Measurements from ENCODE around the gene FKBP14. TPM values are rescaled to one million over a fixed set of nuclear protein-coding genes. Genes with fewer than 3 reads are reported as not detected.
A peak's percentile ranks its signal among the peaks of the same experiment; 100 is the strongest.

The FKBP14 gene
- total and polyA plus RNA-seq, 9 of the 15 experiments (the other 6 are each of a cell fraction or from before 2014, with no cell fraction given): 5.3 to 27.9 (median 14.3) TPM

- peak; percentile 35; the same call in 1 of the 2 replicates for TF ChIP-seq MBD2 (IDR thresholded peaks at IDR 0.05; ENCODE audit: borderline replicate concordance, low read depth)
- TF ChIP-seq EP300 (IDR thresholded peaks at IDR 0.05; ENCODE audit: low read length): no peak; the same call in 1 of the 2 replicates
- TF ChIP-seq, protein P1, sequence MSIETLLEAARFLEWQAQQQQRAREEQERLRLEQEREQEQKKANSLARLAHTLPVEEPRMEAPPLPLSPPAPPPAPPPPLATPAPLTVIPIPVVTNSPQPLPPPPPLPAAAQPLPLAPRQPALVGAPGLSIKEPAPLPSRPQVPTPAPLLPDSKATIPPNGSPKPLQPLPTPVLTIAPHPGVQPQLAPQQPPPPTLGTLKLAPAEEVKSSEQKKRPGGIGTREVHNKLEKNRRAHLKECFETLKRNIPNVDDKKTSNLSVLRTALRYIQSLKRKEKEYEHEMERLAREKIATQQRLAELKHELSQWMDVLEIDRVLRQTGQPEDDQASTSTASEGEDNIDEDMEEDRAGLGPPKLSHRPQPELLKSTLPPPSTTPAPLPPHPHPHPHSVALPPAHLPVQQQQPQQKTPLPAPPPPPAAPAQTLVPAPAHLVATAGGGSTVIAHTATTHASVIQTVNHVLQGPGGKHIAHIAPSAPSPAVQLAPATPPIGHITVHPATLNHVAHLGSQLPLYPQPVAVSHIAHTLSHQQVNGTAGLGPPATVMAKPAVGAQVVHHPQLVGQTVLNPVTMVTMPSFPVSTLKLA (conservative IDR thresholded peaks at IDR 0.05): peak; percentile 20 to 78; a peak in 3 of 4 replicates
- 0 out of 2 replicates have a peak, but pooled peaks have one; percentile 18 for TF ChIP-seq JUN (IDR thresholded peaks at IDR 0.05; ENCODE audit: borderline replicate concordance, low read depth, low read length)
- no peak for TF ChIP-seq JUN (CRISPR knock-in tag; IDR thresholded peaks at IDR 0.05; ENCODE audit: borderline replicate concordance)
- TF ChIP-seq E2F1 (CRISPR knock-in tag; IDR thresholded peaks at IDR 0.05): peak; percentile 59; the same call in 1 of the 2 replicates
- TF ChIP-seq PRMT5 (CRISPR knock-in tag; IDR thresholded peaks at IDR 0.05): no peak
- TF ChIP-seq ZMIZ1 (IDR thresholded peaks at IDR 0.05; ENCODE audit: low read depth in 2 of 2, low read length in 2 of 2): no peak; a peak in 1 of 4 replicates
- TF ChIP-seq, protein P2, sequence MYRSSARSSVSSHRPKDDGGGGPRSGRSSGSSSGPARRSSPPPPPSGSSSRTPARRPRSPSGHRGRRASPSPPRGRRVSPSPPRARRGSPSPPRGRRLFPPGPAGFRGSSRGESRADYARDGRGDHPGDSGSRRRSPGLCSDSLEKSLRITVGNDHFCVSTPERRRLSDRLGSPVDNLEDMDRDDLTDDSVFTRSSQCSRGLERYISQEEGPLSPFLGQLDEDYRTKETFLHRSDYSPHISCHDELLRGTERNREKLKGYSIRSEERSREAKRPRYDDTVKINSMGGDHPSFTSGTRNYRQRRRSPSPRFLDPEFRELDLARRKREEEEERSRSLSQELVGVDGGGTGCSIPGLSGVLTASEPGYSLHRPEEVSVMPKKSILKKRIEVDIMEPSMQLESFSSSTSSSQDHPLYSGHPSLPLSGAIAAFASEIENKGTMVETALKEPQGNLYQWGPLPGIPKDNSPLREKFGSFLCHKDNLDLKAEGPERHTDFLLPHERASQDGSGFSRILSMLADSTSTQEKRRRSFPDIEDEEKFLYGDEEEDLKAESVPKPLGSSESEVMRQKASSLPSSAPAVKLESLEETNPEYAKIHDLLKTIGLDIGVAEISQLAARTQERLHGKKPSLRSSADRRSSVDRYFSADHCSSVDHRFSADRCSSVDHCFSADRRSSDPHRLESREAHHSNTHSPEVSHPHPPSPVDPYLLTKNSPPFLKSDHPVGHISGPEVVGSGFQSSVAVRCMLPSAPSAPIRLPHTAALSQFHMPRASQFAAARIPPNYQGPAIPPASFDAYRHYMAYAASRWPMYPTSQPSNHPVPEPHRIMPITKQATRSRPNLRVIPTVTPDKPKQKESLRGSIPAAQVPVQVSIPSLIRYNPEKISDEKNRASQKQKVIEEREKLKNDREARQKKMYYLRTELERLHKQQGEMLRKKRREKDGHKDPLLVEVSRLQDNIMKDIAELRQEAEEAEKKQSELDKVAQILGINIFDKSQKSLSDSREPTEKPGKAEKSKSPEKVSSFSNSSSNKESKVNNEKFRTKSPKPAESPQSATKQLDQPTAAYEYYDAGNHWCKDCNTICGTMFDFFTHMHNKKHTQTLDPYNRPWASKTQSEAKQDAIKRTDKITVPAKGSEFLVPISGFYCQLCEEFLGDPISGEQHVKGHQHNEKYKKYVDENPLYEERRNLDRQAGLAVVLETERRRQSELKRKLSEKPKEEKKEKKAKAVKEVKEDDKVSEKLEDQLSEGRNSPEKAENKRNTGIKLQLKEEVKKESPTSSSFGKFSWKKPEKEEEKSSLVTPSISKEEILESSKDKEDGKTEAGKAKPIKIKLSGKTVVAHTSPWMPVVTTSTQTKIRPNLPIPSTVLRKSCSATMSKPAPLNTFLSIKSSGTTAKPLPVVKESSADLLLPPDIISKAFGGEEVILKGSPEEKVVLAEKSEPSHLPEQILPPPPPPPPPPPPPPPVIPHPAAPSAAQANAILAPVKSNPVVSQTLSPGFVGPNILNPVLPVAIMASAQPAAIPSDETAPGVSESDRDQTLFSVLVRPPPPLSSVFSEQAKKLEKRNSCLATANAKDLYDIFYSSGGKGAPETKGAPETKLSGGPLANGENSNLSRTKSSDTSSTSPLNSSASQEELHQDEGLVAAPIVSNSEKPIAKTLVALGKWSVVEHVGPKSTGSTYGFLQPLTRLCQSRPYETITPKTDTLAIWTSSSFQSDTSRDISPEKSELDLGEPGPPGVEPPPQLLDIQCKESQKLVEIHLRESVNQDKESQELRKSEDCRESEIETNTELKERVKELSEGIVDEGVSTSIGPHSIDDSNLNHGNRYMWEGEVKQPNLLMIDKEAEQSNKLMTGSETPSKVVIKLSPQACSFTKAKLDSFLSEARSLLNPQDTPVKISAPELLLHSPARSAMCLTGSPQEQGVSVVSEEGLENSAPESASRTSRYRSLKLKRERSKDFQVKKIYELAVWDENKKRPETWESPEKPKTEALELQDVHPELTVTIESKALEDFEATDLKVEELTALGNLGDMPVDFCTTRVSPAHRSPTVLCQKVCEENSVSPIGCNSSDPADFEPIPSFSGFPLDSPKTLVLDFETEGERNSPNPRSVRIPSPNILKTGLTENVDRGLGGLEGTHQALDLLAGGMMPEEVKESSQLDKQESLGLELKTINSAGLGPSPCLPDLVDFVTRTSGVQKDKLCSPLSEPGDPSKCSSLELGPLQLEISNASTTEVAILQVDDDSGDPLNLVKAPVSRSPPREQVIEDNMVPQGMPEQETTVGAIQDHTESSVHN (IDR thresholded peaks at IDR 0.05; ENCODE audit: borderline replicate concordance in 1 of 2, low read depth in 1 of 2): no peak
- TF ChIP-seq, protein P3, sequence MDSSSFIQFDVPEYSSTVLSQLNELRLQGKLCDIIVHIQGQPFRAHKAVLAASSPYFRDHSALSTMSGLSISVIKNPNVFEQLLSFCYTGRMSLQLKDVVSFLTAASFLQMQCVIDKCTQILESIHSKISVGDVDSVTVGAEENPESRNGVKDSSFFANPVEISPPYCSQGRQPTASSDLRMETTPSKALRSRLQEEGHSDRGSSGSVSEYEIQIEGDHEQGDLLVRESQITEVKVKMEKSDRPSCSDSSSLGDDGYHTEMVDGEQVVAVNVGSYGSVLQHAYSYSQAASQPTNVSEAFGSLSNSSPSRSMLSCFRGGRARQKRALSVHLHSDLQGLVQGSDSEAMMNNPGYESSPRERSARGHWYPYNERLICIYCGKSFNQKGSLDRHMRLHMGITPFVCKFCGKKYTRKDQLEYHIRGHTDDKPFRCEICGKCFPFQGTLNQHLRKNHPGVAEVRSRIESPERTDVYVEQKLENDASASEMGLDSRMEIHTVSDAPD (CRISPR knock-in tag; IDR thresholded peaks at IDR 0.05): no peak
Observed at GRCh38 chr7:30028216-30028748, 1.8 kb upstream of the FKBP14 start, which contains the start of gene PLEKHA8 (continued).
